Measurements from ENCODE around the gene METTL24. TPM values are rescaled to one million over a fixed set of nuclear protein-coding genes. Genes with fewer than 3 reads are reported as not detected.

METTL24 gene
- total and polyA plus RNA-seq, 2 of the 13 experiments (the other 11 are each of a cell fraction or from before 2014, with no cell fraction given) = not detected

- TF ChIP-seq, protein P1, sequence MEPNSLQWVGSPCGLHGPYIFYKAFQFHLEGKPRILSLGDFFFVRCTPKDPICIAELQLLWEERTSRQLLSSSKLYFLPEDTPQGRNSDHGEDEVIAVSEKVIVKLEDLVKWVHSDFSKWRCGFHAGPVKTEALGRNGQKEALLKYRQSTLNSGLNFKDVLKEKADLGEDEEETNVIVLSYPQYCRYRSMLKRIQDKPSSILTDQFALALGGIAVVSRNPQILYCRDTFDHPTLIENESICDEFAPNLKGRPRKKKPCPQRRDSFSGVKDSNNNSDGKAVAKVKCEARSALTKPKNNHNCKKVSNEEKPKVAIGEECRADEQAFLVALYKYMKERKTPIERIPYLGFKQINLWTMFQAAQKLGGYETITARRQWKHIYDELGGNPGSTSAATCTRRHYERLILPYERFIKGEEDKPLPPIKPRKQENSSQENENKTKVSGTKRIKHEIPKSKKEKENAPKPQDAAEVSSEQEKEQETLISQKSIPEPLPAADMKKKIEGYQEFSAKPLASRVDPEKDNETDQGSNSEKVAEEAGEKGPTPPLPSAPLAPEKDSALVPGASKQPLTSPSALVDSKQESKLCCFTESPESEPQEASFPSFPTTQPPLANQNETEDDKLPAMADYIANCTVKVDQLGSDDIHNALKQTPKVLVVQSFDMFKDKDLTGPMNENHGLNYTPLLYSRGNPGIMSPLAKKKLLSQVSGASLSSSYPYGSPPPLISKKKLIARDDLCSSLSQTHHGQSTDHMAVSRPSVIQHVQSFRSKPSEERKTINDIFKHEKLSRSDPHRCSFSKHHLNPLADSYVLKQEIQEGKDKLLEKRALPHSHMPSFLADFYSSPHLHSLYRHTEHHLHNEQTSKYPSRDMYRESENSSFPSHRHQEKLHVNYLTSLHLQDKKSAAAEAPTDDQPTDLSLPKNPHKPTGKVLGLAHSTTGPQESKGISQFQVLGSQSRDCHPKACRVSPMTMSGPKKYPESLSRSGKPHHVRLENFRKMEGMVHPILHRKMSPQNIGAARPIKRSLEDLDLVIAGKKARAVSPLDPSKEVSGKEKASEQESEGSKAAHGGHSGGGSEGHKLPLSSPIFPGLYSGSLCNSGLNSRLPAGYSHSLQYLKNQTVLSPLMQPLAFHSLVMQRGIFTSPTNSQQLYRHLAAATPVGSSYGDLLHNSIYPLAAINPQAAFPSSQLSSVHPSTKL (CRISPR knock-in tag; IDR thresholded peaks at IDR 0.05) = no peak
- TF ChIP-seq SCMH1 (CRISPR knock-in tag; IDR thresholded peaks at IDR 0.05; ENCODE audit: borderline replicate concordance) (no peak), ZBTB7B (CRISPR knock-in tag; IDR thresholded peaks at IDR 0.05) (no peak), GATAD2A (CRISPR knock-in tag; IDR thresholded peaks at IDR 0.05) (no peak), ZNF496 (CRISPR knock-in tag; IDR thresholded peaks at IDR 0.05; ENCODE audit: insufficient replicate concordance) (no peak), ZNF451 (CRISPR knock-in tag; IDR thresholded peaks at IDR 0.05) (no peak), TARDBP (CRISPR knock-in tag; IDR thresholded peaks at IDR 0.05) (no peak)
Measured at GRCh38 chr6:110282412-110282811, 75.7 kb downstream of the METTL24 start (continued).

DNA sequence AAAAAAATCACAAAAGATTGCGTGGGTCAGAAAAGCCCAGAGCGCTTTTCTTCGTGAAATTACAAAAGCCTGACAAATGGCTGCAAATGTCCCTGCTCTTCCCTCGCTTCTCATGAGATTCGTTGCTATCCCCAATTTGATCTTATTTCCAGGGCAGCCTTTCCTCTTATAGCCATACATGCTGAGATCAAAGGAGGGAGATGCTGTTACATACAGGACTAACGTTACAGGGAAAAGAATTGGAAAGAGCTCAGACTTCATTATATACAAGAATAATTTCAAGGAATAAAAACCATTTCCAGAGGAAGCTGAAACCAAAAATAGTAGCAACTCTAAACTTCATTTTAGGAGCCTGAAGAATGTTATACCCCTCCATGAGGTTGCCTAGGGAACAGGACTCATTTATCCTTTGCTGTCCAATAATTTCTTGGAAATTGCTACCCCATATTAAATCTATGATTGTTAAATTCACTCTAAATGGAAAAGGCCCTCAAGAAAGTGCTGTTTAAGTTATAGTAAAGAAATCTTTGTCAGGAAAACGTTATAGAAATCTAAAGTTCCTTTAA lies 81.0 kb downstream of the METTL24 start:
- ChIA-PET CTCF (ENCODE audit: low intra/inter-chr PET ratio, low total read pairs) (no interaction called here), POLR2A (no interaction called here)
- H3K4me2 ChIP-seq (ENCODE audit: low read depth, low read length) = no peak overlapping the region
- no peaks in the 10 kb centered on the region for H4K20me1 ChIP-seq (ENCODE audit: insufficient read depth, low read length)
- no peaks in the 10 kb centered on the region for H3K79me2 ChIP-seq (ENCODE audit: insufficient read depth, low read length)
- no peaks in the 10 kb centered on the region for H3K36me3 ChIP-seq (replicated peaks in 1 of 2; ENCODE audit: control insufficient read depth in 1 of 2, insufficient read depth in 2 of 2, low read length in 2 of 2)
- intact Hi-C loops (cut with micrococcal nuclease; ENCODE audit: unreplicated experiment) = no loop called here
- H3K27ac ChIP-seq (ENCODE audit: extremely low read length, insufficient read depth, low read length) = no peak overlapping the region
- H2AFZ ChIP-seq (ENCODE audit: low read length) = no peak overlapping the region
- BruUV-seq (replicated peaks) = no TSS peak
- no peak for ATAC-seq
- H3K4me1 ChIP-seq (ENCODE audit: insufficient read depth, low read length) = no peaks in the 10 kb centered on the region
- in situ Hi-C loops (cut with HindIII; ENCODE audit: extremely low pct_ligation_motif_present, low pct_unique_long_range_greater_than_20kb) = no loop called here
- no peak overlapping the region for H3K4me3 ChIP-seq (replicated peaks in 1 of 3; ENCODE audit: insufficient read depth in 1 of 3, low read depth in 2 of 3, low read length in 3 of 3)
- 34% methylated on average over 7 of the region's 7 CpGs for whole genome bisulfite sequencing (ENCODE audit: low lambda C conversion rate)
- no peak for FAIRE-seq
- DNase-seq (ENCODE audit: low spot score) = no peak
- H3K9ac ChIP-seq (ENCODE audit: insufficient read depth, low read depth, low read length) = no peak overlapping the region
- H3K9me3 ChIP-seq (ENCODE audit: low read length) = no peaks in the 10 kb centered on the region
- H3K27me3 ChIP-seq (ENCODE audit: control insufficient read depth in 1 of 2, insufficient read depth in 2 of 2, low read length in 2 of 2) = no peaks in the 10 kb centered on the region
- TF ChIP-seq RARG (CRISPR knock-in tag; IDR thresholded peaks at IDR 0.05; ENCODE audit: low read depth) (no peak), XRCC5 (optimal IDR thresholded peaks at IDR 0.05; ENCODE audit: low read length) (no peak), FOXA3 (CRISPR knock-in tag; IDR thresholded peaks at IDR 0.05) (no peak), GLI4 (CRISPR knock-in tag; IDR thresholded peaks at IDR 0.05; ENCODE audit: borderline replicate concordance) (no peak), ZFP1 (CRISPR knock-in tag; IDR thresholded peaks at IDR 0.05) (no peak), KLF6 (CRISPR knock-in tag; IDR thresholded peaks at IDR 0.05) (no peak), GTF2F1 (IDR thresholded peaks at IDR 0.05; ENCODE audit: low read length) (no peak), EZH2 (conservative IDR thresholded peaks at IDR 0.05; ENCODE audit: low read depth, low read length) (no peak), ZNF598 (CRISPR knock-in tag; IDR thresholded peaks at IDR 0.05; ENCODE audit: borderline replicate concordance) (no peak), CCDC6 (CRISPR knock-in tag; IDR thresholded peaks at IDR 0.05) (no peak), ZNF292 (CRISPR knock-in tag; IDR thresholded peaks at IDR 0.05; ENCODE audit: borderline replicate concordance, low read depth) (no peak), ZNF674 (CRISPR knock-in tag; IDR thresholded peaks at IDR 0.05; ENCODE audit: low read depth) (no peak), ATF2 (CRISPR knock-in tag; IDR thresholded peaks at IDR 0.05) (no peak)

Measured in HepG2 (cell line).